WTC11 (cell line): ENCODE measurements around the gene HBA2. TPM values are rescaled to one million over a fixed set of nuclear protein-coding genes. Genes with fewer than 3 reads are reported as not detected.

Experiments
- ATF1 ChIP-seq: sonication (generic); formaldehyde crosslinking; IDR thresholded peaks from 2 replicates; pipeline ENCODE4 v1.8.1; 2023; ENCODE audit warnings: mild to moderate bottlenecking, moderate library complexity, missing genetic modification reagents
- CBFB ChIP-seq: sonication (generic); formaldehyde crosslinking; IDR thresholded peaks from 2 replicates; pipeline ENCODE4 v1.8.1; 2022; ENCODE audit warnings: mild to moderate bottlenecking, low read depth, missing genetic modification reagents
- E2F4 ChIP-seq: sonication (generic); formaldehyde crosslinking; IDR thresholded peaks from 2 replicates; pipeline ENCODE4 v1.8.1; 2022; ENCODE audit warnings: low read depth, mild to moderate bottlenecking, moderate library complexity, missing genetic modification reagents, borderline replicate concordance
- FOXP4 ChIP-seq: sonication (generic); formaldehyde crosslinking; IDR thresholded peaks from 2 replicates; pipeline ENCODE4 v1.8.0; 2022; ENCODE audit warnings: mild to moderate bottlenecking, missing genetic modification reagents
- IRF2 ChIP-seq: sonication (generic); formaldehyde crosslinking; IDR thresholded peaks from 2 replicates; pipeline ENCODE4 v1.8.0; 2022; ENCODE audit warnings: low read depth, missing genetic modification reagents, borderline replicate concordance
- KAT7 ChIP-seq: sonication (generic); formaldehyde crosslinking; IDR thresholded peaks from 2 replicates; pipeline ENCODE4 v1.8.1; 2023; ENCODE audit warnings: missing genetic modification reagents, mild to moderate bottlenecking, borderline replicate concordance
- MLX ChIP-seq: sonication (generic); formaldehyde crosslinking; IDR thresholded peaks from 2 replicates; pipeline ENCODE4 v1.8.1; 2023; ENCODE audit warnings: mild to moderate bottlenecking, missing genetic modification reagents, moderate library complexity
- NFATC4 ChIP-seq: fragments of 250-450 bp; sonication (Bioruptor Pico); IDR thresholded peaks from 2 replicates; pipeline ENCODE4 v1.9.0; 2021; ENCODE audit warnings: mild to moderate bottlenecking
- NR3C1 ChIP-seq: sonication (generic); formaldehyde crosslinking; conservative IDR thresholded peaks from 2 replicates; pipeline ENCODE4 v1.8.1; 2023; ENCODE audit warnings: low read depth, mild to moderate bottlenecking, missing genetic modification reagents
- PREB ChIP-seq: sonication (generic); formaldehyde crosslinking; IDR thresholded peaks from 2 replicates; pipeline ENCODE4 v1.8.1; 2022; ENCODE audit warnings: mild to moderate bottlenecking, missing genetic modification reagents, moderate library complexity, borderline replicate concordance
- SMAD3 ChIP-seq: sonication (generic); formaldehyde crosslinking; IDR thresholded peaks from 2 replicates; pipeline ENCODE4 v1.8.0; 2022; ENCODE audit warnings: missing genetic modification reagents, mild to moderate bottlenecking, borderline replicate concordance
- SOX15 ChIP-seq: fragments of 250-450 bp; sonication (Bioruptor Pico); IDR thresholded peaks from 2 replicates; pipeline ENCODE4 v1.9.0; 2021; ENCODE audit warnings: mild to moderate bottlenecking
- SP1 ChIP-seq: sonication (generic); formaldehyde crosslinking; conservative IDR thresholded peaks from 2 replicates; pipeline ENCODE4 v1.8.1; 2022; ENCODE audit warnings: missing genetic modification reagents
- USF1 ChIP-seq: sonication (generic); formaldehyde crosslinking; IDR thresholded peaks from 2 replicates; pipeline ENCODE4 v1.8.0; 2022; ENCODE audit warnings: mild to moderate bottlenecking, missing genetic modification reagents
- ZNF263 ChIP-seq: sonication (generic); formaldehyde crosslinking; IDR thresholded peaks from 2 replicates; pipeline ENCODE4 v1.8.1; 2022; ENCODE audit warnings: low read depth, mild to moderate bottlenecking, moderate library complexity, missing genetic modification reagents
- ZNF532 ChIP-seq: fragments of 250-450 bp; sonication (Bioruptor Pico); IDR thresholded peaks from 2 replicates; pipeline ENCODE4 v1.9.0; 2021; ENCODE audit warnings: mild to moderate bottlenecking, borderline replicate concordance
- total RNA-seq: library from RNA; stranded (reverse); gene quantifications from 3 replicates; pipeline ENCODE4 v1.2.3, GENCODE V29; 2021
- TF ChIP-seq, protein P1 (sequence below): sonication (generic); formaldehyde crosslinking; IDR thresholded peaks from 2 replicates; pipeline ENCODE4 v1.8.0; 2022; ENCODE audit warnings: missing genetic modification reagents
- TF ChIP-seq, protein P2 (sequence below): sonication (generic); formaldehyde crosslinking; IDR thresholded peaks from 2 replicates; pipeline ENCODE4 v1.8.1; 2022; ENCODE audit warnings: missing genetic modification reagents, borderline replicate concordance
- TF ChIP-seq, protein P3 (sequence below): fragments of 250-450 bp; sonication (Bioruptor Pico); conservative IDR thresholded peaks from 2 replicates; pipeline ENCODE4 v1.9.0; 2021; ENCODE audit warnings: mild to moderate bottlenecking

Gene HBA2
- total RNA-seq, 1 experiment from 2014 or later, result 2.4 TPM

GRCh38 chr16:181565-182021 lies 8.9 kb downstream of the HBA2 start (continued):
- TF ChIP-seq PREB (CRISPR knock-in tag), result no peak; the same call in 1 of the 2 replicates
- TF ChIP-seq E2F4, result no peak
- TF ChIP-seq, protein P1, sequence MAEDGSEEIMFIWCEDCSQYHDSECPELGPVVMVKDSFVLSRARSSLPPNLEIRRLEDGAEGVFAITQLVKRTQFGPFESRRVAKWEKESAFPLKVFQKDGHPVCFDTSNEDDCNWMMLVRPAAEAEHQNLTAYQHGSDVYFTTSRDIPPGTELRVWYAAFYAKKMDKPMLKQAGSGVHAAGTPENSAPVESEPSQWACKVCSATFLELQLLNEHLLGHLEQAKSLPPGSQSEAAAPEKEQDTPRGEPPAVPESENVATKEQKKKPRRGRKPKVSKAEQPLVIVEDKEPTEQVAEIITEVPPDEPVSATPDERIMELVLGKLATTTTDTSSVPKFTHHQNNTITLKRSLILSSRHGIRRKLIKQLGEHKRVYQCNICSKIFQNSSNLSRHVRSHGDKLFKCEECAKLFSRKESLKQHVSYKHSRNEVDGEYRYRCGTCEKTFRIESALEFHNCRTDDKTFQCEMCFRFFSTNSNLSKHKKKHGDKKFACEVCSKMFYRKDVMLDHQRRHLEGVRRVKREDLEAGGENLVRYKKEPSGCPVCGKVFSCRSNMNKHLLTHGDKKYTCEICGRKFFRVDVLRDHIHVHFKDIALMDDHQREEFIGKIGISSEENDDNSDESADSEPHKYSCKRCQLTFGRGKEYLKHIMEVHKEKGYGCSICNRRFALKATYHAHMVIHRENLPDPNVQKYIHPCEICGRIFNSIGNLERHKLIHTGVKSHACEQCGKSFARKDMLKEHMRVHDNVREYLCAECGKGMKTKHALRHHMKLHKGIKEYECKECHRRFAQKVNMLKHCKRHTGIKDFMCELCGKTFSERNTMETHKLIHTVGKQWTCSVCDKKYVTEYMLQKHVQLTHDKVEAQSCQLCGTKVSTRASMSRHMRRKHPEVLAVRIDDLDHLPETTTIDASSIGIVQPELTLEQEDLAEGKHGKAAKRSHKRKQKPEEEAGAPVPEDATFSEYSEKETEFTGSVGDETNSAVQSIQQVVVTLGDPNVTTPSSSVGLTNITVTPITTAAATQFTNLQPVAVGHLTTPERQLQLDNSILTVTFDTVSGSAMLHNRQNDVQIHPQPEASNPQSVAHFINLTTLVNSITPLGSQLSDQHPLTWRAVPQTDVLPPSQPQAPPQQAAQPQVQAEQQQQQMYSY (CRISPR knock-in tag), result no peak
- TF ChIP-seq SOX15 (CRISPR knock-in tag), result no peak
- TF ChIP-seq KAT7 (CRISPR knock-in tag), result no peak
- TF ChIP-seq NFATC4 (CRISPR knock-in tag), result no peak; the same call in 1 of the 2 replicates
- TF ChIP-seq, protein P2, sequence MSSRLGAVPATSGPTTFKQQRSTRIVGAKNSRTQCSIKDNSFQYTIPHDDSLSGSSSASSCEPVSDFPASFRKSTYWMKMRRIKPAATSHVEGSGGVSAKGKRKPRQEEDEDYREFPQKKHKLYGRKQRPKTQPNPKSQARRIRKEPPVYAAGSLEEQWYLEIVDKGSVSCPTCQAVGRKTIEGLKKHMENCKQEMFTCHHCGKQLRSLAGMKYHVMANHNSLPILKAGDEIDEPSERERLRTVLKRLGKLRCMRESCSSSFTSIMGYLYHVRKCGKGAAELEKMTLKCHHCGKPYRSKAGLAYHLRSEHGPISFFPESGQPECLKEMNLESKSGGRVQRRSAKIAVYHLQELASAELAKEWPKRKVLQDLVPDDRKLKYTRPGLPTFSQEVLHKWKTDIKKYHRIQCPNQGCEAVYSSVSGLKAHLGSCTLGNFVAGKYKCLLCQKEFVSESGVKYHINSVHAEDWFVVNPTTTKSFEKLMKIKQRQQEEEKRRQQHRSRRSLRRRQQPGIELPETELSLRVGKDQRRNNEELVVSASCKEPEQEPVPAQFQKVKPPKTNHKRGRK (CRISPR knock-in tag), result 0 out of 2 replicates have a peak, but pooled peaks have one; percentile 67
- TF ChIP-seq USF1, result no peak
- TF ChIP-seq MLX (CRISPR knock-in tag), result 0 out of 2 replicates have a peak, but pooled peaks have one; percentile 74
- TF ChIP-seq, protein P3, sequence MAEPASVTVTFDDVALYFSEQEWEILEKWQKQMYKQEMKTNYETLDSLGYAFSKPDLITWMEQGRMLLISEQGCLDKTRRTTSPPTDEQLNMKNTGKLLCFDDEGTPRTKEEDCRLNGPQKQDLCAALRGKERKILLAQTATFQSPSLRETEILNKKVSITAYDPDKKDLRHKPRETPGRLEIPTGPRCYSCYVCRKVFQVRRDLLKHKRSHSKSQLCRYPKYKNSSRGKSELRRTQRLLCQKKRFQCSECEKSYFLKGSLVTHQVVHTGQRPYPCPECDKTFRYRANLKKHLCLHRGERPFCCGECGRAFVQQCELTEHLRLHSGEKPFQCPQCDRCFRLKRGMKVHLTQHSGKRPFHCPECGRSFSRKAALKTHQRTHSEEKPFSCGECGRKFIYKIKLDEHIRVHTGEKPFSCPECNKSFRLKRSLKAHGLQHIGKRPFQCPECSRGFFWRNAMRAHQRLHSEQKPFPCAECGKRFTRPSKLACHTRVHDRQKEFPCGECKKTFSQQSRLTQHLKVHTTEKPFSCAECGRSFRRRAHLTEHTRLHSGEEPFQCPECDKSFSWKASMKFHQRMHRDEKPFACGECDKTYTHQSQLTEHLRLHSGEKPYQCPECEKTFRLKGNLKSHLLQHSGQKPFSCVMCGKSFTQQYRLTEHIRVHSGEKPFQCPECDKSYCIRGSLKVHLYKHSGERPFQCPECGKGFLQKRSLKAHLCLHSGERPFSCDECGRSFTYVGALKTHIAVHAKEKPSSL, result no peak
- TF ChIP-seq IRF2 (CRISPR knock-in tag), result no peak
- TF ChIP-seq ATF1 (CRISPR knock-in tag), result 0 out of 2 replicates have a peak, but pooled peaks have one; percentile 67
- TF ChIP-seq SP1 (CRISPR knock-in tag), result no peak
- TF ChIP-seq CBFB (CRISPR knock-in tag), result no peak
- no peak for TF ChIP-seq FOXP4
- TF ChIP-seq SMAD3 (CRISPR knock-in tag), result no peak
- TF ChIP-seq NR3C1, result no peak
- no peak for TF ChIP-seq ZNF263 (CRISPR knock-in tag)
- TF ChIP-seq ZNF532 (CRISPR knock-in tag), result peak; percentile 85
- TF ChIP-seq, all 79 proteins: peak for 6
